CD14-positive monocyte (primary cell): Measurements from ENCODE around the gene SYNPO2. TPM values are rescaled to one million over a fixed set of nuclear protein-coding genes. Genes with fewer than 3 reads are reported as not detected.

Source experiments
- DNase-seq, 3 donors: peaks; one replicate each; pipeline ENCODE4 v3.0.0-alpha.2; 2011 to 2022
- H2AFZ ChIP-seq: 2 replicates; pipeline ENCODE4 v1.6.0; 2012; ENCODE audit warnings: mild to moderate bottlenecking, low read depth, low read length, inconsistent platforms; ENCODE audit not compliant: insufficient read depth, poor library complexity, severe bottlenecking
- H3K27ac ChIP-seq, 2 donors: 1 replicate in 1 of 2; 2 replicates in 1 of 2; pipeline ENCODE4 v1.5.1; 2012 to 2013; ENCODE audit warnings: low read length in 2 of 2, control low read depth in 1 of 2, inconsistent platforms in 1 of 2, low read depth in 1 of 2, mild to moderate bottlenecking in 1 of 2
- H3K27me3 ChIP-seq, 2 donors: one replicate each; pipeline versions ENCODE4 v1.6.0 to v1.6.1; 2011 to 2013; ENCODE audit warnings: low read length in 2 of 2; ENCODE audit not compliant: control insufficient read depth in 2 of 2, insufficient read depth in 2 of 2
- H3K36me3 ChIP-seq, 2 donors: replicated peaks in 1 of 2; 1 replicate in 1 of 2; 2 replicates in 1 of 2; pipeline versions ENCODE4 v1.5.1 to v1.6.1; 2012 to 2013; ENCODE audit warnings: low read length in 2 of 2, control low read depth in 1 of 2, inconsistent platforms in 1 of 2, mild to moderate bottlenecking in 1 of 2; ENCODE audit not compliant: insufficient read depth in 2 of 2, control insufficient read depth in 1 of 2
- H3K4me1 ChIP-seq, 2 donors: 1 replicate in 1 of 2; 2 replicates in 1 of 2; pipeline versions ENCODE4 v1.5.1 to v1.6.1; 2012 to 2013; ENCODE audit warnings: low read length in 2 of 2, control low read depth in 1 of 2, inconsistent platforms in 1 of 2, mild to moderate bottlenecking in 1 of 2, moderate library complexity in 1 of 2; ENCODE audit not compliant: insufficient read depth in 2 of 2, control insufficient read depth in 1 of 2
- H3K4me2 ChIP-seq: replicated peaks from 2 replicates; pipeline ENCODE3; 2012; ENCODE audit warnings: low read length, moderate library complexity, mild to moderate bottlenecking; ENCODE audit not compliant: poor library complexity, severe bottlenecking; ENCODE audit errors: extremely low read depth
- H3K4me3 ChIP-seq, 3 experiments: fragments of 200-600 bp in 1 of 3; sonication (generic) in 1 of 3; replicated peaks in 1 of 3; 1 replicate in 2 of 3; 2 replicates in 1 of 3; pipeline ENCODE4 v1.5.1; 2011 to 2013; ENCODE audit warnings: low read length in 3 of 3, mild to moderate bottlenecking in 3 of 3, control low read depth in 2 of 3, low read depth in 2 of 3, inconsistent platforms in 1 of 3, moderate library complexity in 1 of 3
- H3K79me2 ChIP-seq: 2 replicates; pipeline ENCODE4 v1.6.0; 2012; ENCODE audit warnings: mild to moderate bottlenecking, control low read depth, inconsistent platforms, low read length, moderate library complexity; ENCODE audit not compliant: insufficient read depth
- H3K9ac ChIP-seq: 2 replicates; pipeline ENCODE4 v1.6.0; 2017; ENCODE audit warnings: low read length, mild to moderate bottlenecking; ENCODE audit not compliant: insufficient read depth, poor library complexity, severe bottlenecking
- H3K9me3 ChIP-seq, 2 donors: replicated peaks in 1 of 2; 1 replicate in 1 of 2; 2 replicates in 1 of 2; pipeline versions ENCODE4 v1.5.1 to v1.6.1; 2012 to 2013; ENCODE audit warnings: low read length in 2 of 2, control low read depth in 1 of 2; ENCODE audit not compliant: control insufficient read depth in 1 of 2, insufficient read depth in 1 of 2
- H4K20me1 ChIP-seq: 2 replicates; pipeline ENCODE4 v1.6.0; 2012; ENCODE audit warnings: mild to moderate bottlenecking, low read length, control low read depth, moderate library complexity; ENCODE audit not compliant: insufficient read depth
- H3K27ac Mint-ChIP-seq, 7 donors: one replicate each; pipeline ENCODE4 v1.8.0; 2020; ENCODE audit warnings: mild to moderate bottlenecking in 7 of 7, mixed read lengths in 7 of 7, moderate library complexity in 6 of 7, inconsistent platforms in 2 of 7
- H3K27me3 Mint-ChIP-seq, 3 donors: one replicate each; pipeline ENCODE4 v1.8.0; 2021 to 2022; ENCODE audit warnings: low read depth in 3 of 3, mild to moderate bottlenecking in 3 of 3, mixed read lengths in 3 of 3, moderate library complexity in 3 of 3, inconsistent platforms in 1 of 3
- H3K36me3 Mint-ChIP-seq, 2 donors: one replicate each; pipeline ENCODE4 v1.8.0; 2020; ENCODE audit warnings: mixed read lengths in 2 of 2, inconsistent platforms in 1 of 2, mild to moderate bottlenecking in 1 of 2
- H3K4me1 Mint-ChIP-seq: one replicate; pipeline ENCODE4 v1.8.0; 2020; ENCODE audit warnings: mild to moderate bottlenecking, mixed read lengths
- H3K4me3 Mint-ChIP-seq, 2 donors: one replicate each; pipeline ENCODE4 v1.8.0; 2020; ENCODE audit warnings: mild to moderate bottlenecking in 2 of 2, mixed read lengths in 2 of 2, moderate library complexity in 1 of 2
- H3K9me3 Mint-ChIP-seq, 7 donors: one replicate each; pipeline ENCODE4 v1.8.0; 2020 to 2022; ENCODE audit warnings: mixed read lengths in 7 of 7, mild to moderate bottlenecking in 6 of 7, moderate library complexity in 6 of 7, inconsistent platforms in 2 of 7
- WGBS: methylation state at CpG from one replicate; pipeline ENCODE4 v1.1.5; 2013; ENCODE audit warnings: missing lambda C conversion rate; ENCODE audit not compliant: insufficient coverage; 5-methylcytosine and 5-hydroxymethylcytosine counted together
- intact Hi-C, 2 donors: fragments of 100-400 bp; cut with micrococcal nuclease; formaldehyde crosslinking; loops; one replicate each; pipeline versions ENCODE4 v1.15.0 to v1.15.1; 2023
- polyA plus RNA-seq, 3 donors: library from polyadenylated mRNA; depleted of rRNA in 1 of 3; unstranded in 2 of 3; stranded (reverse) in 1 of 3; fragments of 300-500 nt in 2 of 3; fragments of >200 nt in 1 of 3; fragmentation: Illumina TruSeq in 2 of 3; gene quantifications; 1 replicate in 2 of 3; 2 replicates in 1 of 3; pipeline ENCODE4 v1.2.3, GENCODE V29; 2012 to 2021
- TF ChIP-seq, protein P1 (sequence below): fragments of 200-600 bp; IDR thresholded peaks from one replicate; pipeline ENCODE4 v1.8.0; 2022; ENCODE audit warnings: antibody characterized with exemption, mild to moderate bottlenecking

The SYNPO2 gene
- polyA plus RNA-seq, 3 donors, result 0.04 TPM; not detected in 2

- Mint-ChIP-seq H3K4me3 (no peak overlapping the region), H3K27me3 (peaks cover 0 to 2% (median 0%) of the 10 kb centered on the region in 3 donors), H3K4me1 (peaks cover 21% of the 10 kb centered on the region), H3K9me3 (no peaks in the 10 kb centered on the region), H3K36me3 (peaks cover 0 to 2% of the 10 kb centered on the region in 2 donors), H3K27ac (no peak overlapping the region)
- Histone ChIP-seq H3K9ac (no peak overlapping the region), H4K20me1 (no peaks in the 10 kb centered on the region), H3K27me3 (no peaks in the 10 kb centered on the region), H3K4me2 (no peak overlapping the region), H3K4me1 (peaks cover 18 to 22% of the 10 kb centered on the region in 2 donors), H3K9me3 (no peaks in the 10 kb centered on the region), H2AFZ (no peak overlapping the region), H3K4me3 (no peak overlapping the region), H3K27ac (no peak overlapping the region), H3K79me2 (no peaks in the 10 kb centered on the region), H3K36me3 (no peaks in the 10 kb centered on the region)
- intact Hi-C loops, result loop anchor here in 1 of 2 donors (10.0 kb wide), 1 partner anchor 653 kb away; the partner anchor contains the start of gene PDE5A
- 63% methylated on average over 2 of the region's 2 CpGs for WGBS
- DNase-seq, result no peak
- TF ChIP-seq, protein P1, sequence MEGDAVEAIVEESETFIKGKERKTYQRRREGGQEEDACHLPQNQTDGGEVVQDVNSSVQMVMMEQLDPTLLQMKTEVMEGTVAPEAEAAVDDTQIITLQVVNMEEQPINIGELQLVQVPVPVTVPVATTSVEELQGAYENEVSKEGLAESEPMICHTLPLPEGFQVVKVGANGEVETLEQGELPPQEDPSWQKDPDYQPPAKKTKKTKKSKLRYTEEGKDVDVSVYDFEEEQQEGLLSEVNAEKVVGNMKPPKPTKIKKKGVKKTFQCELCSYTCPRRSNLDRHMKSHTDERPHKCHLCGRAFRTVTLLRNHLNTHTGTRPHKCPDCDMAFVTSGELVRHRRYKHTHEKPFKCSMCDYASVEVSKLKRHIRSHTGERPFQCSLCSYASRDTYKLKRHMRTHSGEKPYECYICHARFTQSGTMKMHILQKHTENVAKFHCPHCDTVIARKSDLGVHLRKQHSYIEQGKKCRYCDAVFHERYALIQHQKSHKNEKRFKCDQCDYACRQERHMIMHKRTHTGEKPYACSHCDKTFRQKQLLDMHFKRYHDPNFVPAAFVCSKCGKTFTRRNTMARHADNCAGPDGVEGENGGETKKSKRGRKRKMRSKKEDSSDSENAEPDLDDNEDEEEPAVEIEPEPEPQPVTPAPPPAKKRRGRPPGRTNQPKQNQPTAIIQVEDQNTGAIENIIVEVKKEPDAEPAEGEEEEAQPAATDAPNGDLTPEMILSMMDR, result no peak
Observed at GRCh38 chr4:118972167-118972566, 83.5 kb downstream of the SYNPO2 start.

GRCh38 chr4:118973295-118973694 is 84.6 kb downstream of the SYNPO2 start:
- Histone ChIP-seq H3K27me3 (no peaks in the 10 kb centered on the region), H3K4me3 (no peak overlapping the region), H3K36me3 (no peaks in the 10 kb centered on the region), H3K27ac (no peak overlapping the region), H3K4me1 (peaks cover 7 to 11% of the 10 kb centered on the region in 2 donors), H3K4me2 (no peak overlapping the region), H2AFZ (no peak overlapping the region), H3K9ac (no peak overlapping the region), H4K20me1 (no peaks in the 10 kb centered on the region), H3K79me2 (no peaks in the 10 kb centered on the region), H3K9me3 (no peaks in the 10 kb centered on the region)
- Mint-ChIP-seq H3K27me3 (peaks cover 0 to 2% (median 0%) of the 10 kb centered on the region in 3 donors), H3K9me3 (no peaks in the 10 kb centered on the region), H3K4me1 (peaks cover 10% of the 10 kb centered on the region), H3K36me3 (peaks cover 0 to 2% of the 10 kb centered on the region in 2 donors), H3K4me3 (no peak overlapping the region), H3K27ac (no peak overlapping the region)
- no peak for DNase-seq
- TF ChIP-seq, protein P1, result no peak
- intact Hi-C loops, result loop anchor here in 1 of 2 donors (10.0 kb wide), 1 partner anchor 652 kb away; the partner anchor contains the start of gene PDE5A
- WGBS, result 46% methylated on average over 2 of the region's 6 CpGs
